DND-41 (cell line): ENCODE data around the gene GIPC3.

Experiments used
- ATAC-seq: fragments of 200-7000 bp; cut with Tn5 transposase; 3 replicates; pipeline ENCODE4 v1.9.1; 2021; ENCODE audit warnings: low read depth; ENCODE audit not compliant: insufficient read depth
- DNase-seq: peaks from one replicate; pipeline ENCODE4 v3.0.0-alpha.2; 2020
- H2AFZ ChIP-seq: 2 replicates; pipeline ENCODE4 v1.6.0; 2012; ENCODE audit warnings: low read depth, low read length
- H3K27ac ChIP-seq: 2 replicates; pipeline ENCODE4 v1.5.1; 2012; ENCODE audit warnings: low read length, inconsistent platforms
- H3K27me3 ChIP-seq: fragments of 200-600 bp; sonication (generic); 2 replicates; pipeline ENCODE4 v1.6.0; 2012; ENCODE audit warnings: low read length, mild to moderate bottlenecking, inconsistent platforms; ENCODE audit not compliant: insufficient read depth, poor library complexity
- H3K36me3 ChIP-seq: 2 replicates; pipeline ENCODE4 v1.5.1; 2012; ENCODE audit warnings: low read length, inconsistent platforms; ENCODE audit not compliant: insufficient read depth
- H3K4me1 ChIP-seq: 2 replicates; pipeline ENCODE4 v1.5.1; 2012; ENCODE audit warnings: mild to moderate bottlenecking, low read length; ENCODE audit not compliant: insufficient read depth
- H3K4me2 ChIP-seq: 2 replicates; pipeline ENCODE4 v1.6.0; 2012; ENCODE audit warnings: mild to moderate bottlenecking, moderate library complexity, low read length, inconsistent platforms; ENCODE audit not compliant: insufficient read depth
- H3K4me3 ChIP-seq, 2 experiments: fragments of 200-600 bp in 1 of 2; shearing (Covaris generic) in 1 of 2; 2 replicates each; pipeline ENCODE4 v1.5.1; 2012 to 2016; ENCODE audit warnings: inconsistent platforms in 2 of 2, low read length in 2 of 2, mild to moderate bottlenecking in 2 of 2, low read depth in 1 of 2, moderate library complexity in 1 of 2
- H3K79me2 ChIP-seq: 2 replicates; pipeline ENCODE4 v1.6.0; 2012; ENCODE audit warnings: low read length, inconsistent platforms; ENCODE audit not compliant: insufficient read depth
- H3K9ac ChIP-seq: 2 replicates; pipeline ENCODE4 v1.6.0; 2012; ENCODE audit warnings: low read depth, mild to moderate bottlenecking, inconsistent platforms, low read length, moderate library complexity
- H3K9me3 ChIP-seq: 2 replicates; pipeline ENCODE4 v1.5.1; 2012; ENCODE audit warnings: low read length, moderate library complexity, mild to moderate bottlenecking, inconsistent platforms; ENCODE audit not compliant: insufficient read depth, severe bottlenecking
- H4K20me1 ChIP-seq: 2 replicates; pipeline ENCODE4 v1.6.0; 2012; ENCODE audit warnings: low read length; ENCODE audit not compliant: insufficient read depth
- EZH2 ChIP-seq: IDR thresholded peaks from 3 replicates; pipeline ENCODE4 v1.6.1; 2012; ENCODE audit warnings: borderline replicate concordance, low read depth, mild to moderate bottlenecking, moderate library complexity, low read length, inconsistent platforms; ENCODE audit not compliant: severe bottlenecking
- TF ChIP-seq, protein P1 (sequence below): IDR thresholded peaks from 2 replicates; pipeline ENCODE4 v1.5.1; 2012; ENCODE audit warnings: borderline replicate concordance, low read length, moderate library complexity, mild to moderate bottlenecking; ENCODE audit not compliant: poor library complexity, severe bottlenecking; ENCODE audit errors: extremely low read depth

Gene GIPC3

DNA sequence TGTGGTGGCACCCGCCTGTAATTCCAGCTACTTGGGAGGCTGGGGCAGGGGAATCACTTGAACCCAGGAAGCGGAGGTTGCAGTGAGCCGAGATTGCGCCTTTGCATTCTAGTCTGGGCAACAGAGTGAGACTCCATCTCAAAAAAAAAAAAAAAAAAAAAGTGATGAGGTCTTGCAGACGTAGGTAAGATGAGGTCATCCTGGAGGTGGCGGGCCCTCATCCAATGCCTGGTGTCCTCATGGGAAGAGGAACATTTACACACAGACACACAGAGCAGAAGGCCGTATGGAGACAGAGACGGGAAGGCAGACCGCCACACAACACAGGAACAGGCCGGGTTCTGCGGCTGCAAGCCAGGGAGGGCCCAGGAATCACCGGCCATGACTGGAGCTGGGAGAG is 36.9 kb downstream of the GIPC3 start:
- peaks cover 32% of the 10 kb centered on the region for H4K20me1 ChIP-seq
- TF ChIP-seq, protein P1, sequence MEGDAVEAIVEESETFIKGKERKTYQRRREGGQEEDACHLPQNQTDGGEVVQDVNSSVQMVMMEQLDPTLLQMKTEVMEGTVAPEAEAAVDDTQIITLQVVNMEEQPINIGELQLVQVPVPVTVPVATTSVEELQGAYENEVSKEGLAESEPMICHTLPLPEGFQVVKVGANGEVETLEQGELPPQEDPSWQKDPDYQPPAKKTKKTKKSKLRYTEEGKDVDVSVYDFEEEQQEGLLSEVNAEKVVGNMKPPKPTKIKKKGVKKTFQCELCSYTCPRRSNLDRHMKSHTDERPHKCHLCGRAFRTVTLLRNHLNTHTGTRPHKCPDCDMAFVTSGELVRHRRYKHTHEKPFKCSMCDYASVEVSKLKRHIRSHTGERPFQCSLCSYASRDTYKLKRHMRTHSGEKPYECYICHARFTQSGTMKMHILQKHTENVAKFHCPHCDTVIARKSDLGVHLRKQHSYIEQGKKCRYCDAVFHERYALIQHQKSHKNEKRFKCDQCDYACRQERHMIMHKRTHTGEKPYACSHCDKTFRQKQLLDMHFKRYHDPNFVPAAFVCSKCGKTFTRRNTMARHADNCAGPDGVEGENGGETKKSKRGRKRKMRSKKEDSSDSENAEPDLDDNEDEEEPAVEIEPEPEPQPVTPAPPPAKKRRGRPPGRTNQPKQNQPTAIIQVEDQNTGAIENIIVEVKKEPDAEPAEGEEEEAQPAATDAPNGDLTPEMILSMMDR: no peak
- no peak for TF ChIP-seq EZH2
- H3K79me2 ChIP-seq: peaks cover 32% of the 10 kb centered on the region
- no peak overlapping the region for H3K4me3 ChIP-seq
- no peaks in the 10 kb centered on the region for H3K27me3 ChIP-seq
- H3K4me2 ChIP-seq: no peak overlapping the region
- H2AFZ ChIP-seq: no peak overlapping the region
- H3K9me3 ChIP-seq: no peaks in the 10 kb centered on the region
- H3K36me3 ChIP-seq: peaks cover 68% of the 10 kb centered on the region
- H3K27ac ChIP-seq: no peak overlapping the region
- H3K9ac ChIP-seq: no peak overlapping the region
- DNase-seq: no peak
- H3K4me1 ChIP-seq: peaks cover 32% of the 10 kb centered on the region
- no peak for ATAC-seq

DNA sequence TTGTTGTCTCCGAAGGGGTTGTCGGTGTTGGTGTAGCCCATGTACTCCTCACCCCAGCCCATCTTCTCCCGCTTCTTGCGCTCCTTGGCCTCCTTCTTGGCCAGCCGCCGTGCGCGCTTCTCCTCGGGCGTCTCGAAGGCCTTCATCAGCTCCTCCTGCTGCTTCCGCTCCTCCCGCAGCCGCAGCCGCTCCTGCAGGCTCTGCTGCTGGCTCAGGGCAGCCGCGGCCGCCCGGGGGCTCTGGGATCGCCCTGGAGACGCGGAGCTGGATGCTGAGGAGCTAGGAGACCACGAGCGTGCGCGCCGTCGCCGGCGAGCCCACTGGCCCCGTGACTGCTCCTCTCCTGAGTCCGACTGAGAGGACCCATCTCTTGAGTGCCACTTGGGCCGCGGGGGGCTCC is 38.4 kb downstream of the GIPC3 start:
- no peak for ATAC-seq
- Histone ChIP-seq H3K4me3 (no peak overlapping the region), H3K9ac (no peak overlapping the region; the same call in 1 of the 2 replicates), H3K79me2 (peaks cover 32% of the 10 kb centered on the region), H3K27ac (no peak overlapping the region), H2AFZ (no peak overlapping the region), H3K9me3 (no peaks in the 10 kb centered on the region), H3K36me3 (peaks cover 55% of the 10 kb centered on the region), H3K4me2 (peak overlapping the region; percentile 94; the same call in 1 of the 2 replicates), H3K4me1 (peaks cover 35% of the 10 kb centered on the region), H4K20me1 (peaks cover 32% of the 10 kb centered on the region), H3K27me3 (no peaks in the 10 kb centered on the region)
- no peak for DNase-seq
- no peak for TF ChIP-seq EZH2
- TF ChIP-seq, protein P1: no peak

- peak overlapping the region; percentile 77 for H3K9ac ChIP-seq
- TF ChIP-seq, protein P1: no peak
- TF ChIP-seq EZH2: no peak
- DNase-seq (no peak), ATAC-seq (peak; percentile 1; the same call in 1 of the 3 replicates)
- H4K20me1 ChIP-seq: peaks cover 27% of the 10 kb centered on the region
- peak overlapping the region; percentile 98 for H3K27ac ChIP-seq
- H3K36me3 ChIP-seq: peaks cover 33% of the 10 kb centered on the region
- no peaks in the 10 kb centered on the region for H3K27me3 ChIP-seq
- H3K4me1 ChIP-seq: peaks cover 35% of the 10 kb centered on the region
- peak overlapping the region; percentile 91 for H2AFZ ChIP-seq
- peaks cover 32% of the 10 kb centered on the region for H3K79me2 ChIP-seq
- peak overlapping the region; percentile 99 for H3K4me3 ChIP-seq
- H3K9me3 ChIP-seq: no peaks in the 10 kb centered on the region
- H3K4me2 ChIP-seq: peak overlapping the region; percentile 94
Observed at GRCh38 chr19:3625996-3626472, 40.8 kb downstream of the GIPC3 start.
